BE2C (cell line): ENCODE measurements around the gene TRABD2A.

Experiments
- DNase-seq: peaks from one replicate; pipeline ENCODE4 v3.0.0-alpha.2; 2020
- H3K27me3 ChIP-seq: fragments of 250-450 bp; sonication (Bioruptor Pico); 2 replicates; pipeline ENCODE4 v1.5.1; 2020; ENCODE audit warnings: mild to moderate bottlenecking
- H3K36me3 ChIP-seq: fragments of 250-450 bp; sonication (Bioruptor Pico); 2 replicates; pipeline ENCODE4 v1.5.1; 2020; ENCODE audit warnings: mild to moderate bottlenecking
- H3K4me1 ChIP-seq: fragments of 250-450 bp; sonication (Bioruptor Pico); 2 replicates; pipeline ENCODE4 v1.5.1; 2020
- H3K4me3 ChIP-seq: 2 replicates; pipeline ENCODE4 v1.5.1; 2011; ENCODE audit warnings: low read depth, low read length
- H3K9me3 ChIP-seq: fragments of 250-450 bp; sonication (Bioruptor Pico); 2 replicates; pipeline ENCODE4 v1.5.1; 2020
- TF ChIP-seq, protein P1 (sequence below): IDR thresholded peaks from 2 replicates; pipeline ENCODE4 v1.5.1; 2012; ENCODE audit warnings: mild to moderate bottlenecking, low read depth, low read length

Gene TRABD2A

DNA sequence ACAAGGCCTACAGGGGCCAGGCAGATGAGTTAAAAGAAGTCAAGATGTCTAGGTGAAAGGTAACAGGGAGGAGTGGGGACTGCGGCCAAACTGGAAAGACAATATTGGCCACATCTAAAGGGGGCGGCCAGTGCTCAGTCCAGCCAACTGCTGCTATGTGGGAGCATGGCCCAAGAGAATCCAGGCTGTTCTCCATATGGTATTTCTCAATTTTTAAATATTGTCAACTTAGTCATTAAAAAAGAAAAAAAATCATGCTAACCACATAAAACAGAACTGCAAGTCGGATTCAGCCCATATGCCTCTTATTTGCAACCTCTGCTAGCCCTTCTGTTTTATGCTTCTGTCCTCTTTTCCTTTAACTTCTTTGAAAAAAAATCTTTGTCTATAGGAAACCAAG, 14.8 kb downstream of the TRABD2A start:
- TF ChIP-seq, protein P1, sequence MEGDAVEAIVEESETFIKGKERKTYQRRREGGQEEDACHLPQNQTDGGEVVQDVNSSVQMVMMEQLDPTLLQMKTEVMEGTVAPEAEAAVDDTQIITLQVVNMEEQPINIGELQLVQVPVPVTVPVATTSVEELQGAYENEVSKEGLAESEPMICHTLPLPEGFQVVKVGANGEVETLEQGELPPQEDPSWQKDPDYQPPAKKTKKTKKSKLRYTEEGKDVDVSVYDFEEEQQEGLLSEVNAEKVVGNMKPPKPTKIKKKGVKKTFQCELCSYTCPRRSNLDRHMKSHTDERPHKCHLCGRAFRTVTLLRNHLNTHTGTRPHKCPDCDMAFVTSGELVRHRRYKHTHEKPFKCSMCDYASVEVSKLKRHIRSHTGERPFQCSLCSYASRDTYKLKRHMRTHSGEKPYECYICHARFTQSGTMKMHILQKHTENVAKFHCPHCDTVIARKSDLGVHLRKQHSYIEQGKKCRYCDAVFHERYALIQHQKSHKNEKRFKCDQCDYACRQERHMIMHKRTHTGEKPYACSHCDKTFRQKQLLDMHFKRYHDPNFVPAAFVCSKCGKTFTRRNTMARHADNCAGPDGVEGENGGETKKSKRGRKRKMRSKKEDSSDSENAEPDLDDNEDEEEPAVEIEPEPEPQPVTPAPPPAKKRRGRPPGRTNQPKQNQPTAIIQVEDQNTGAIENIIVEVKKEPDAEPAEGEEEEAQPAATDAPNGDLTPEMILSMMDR = no peak
- Histone ChIP-seq H3K9me3 (no peaks in the 10 kb centered on the region), H3K4me1 (no peaks in the 10 kb centered on the region), H3K36me3 (no peaks in the 10 kb centered on the region), H3K27me3 (no peaks in the 10 kb centered on the region), H3K4me3 (no peak overlapping the region)
- DNase-seq = no peak

DNA sequence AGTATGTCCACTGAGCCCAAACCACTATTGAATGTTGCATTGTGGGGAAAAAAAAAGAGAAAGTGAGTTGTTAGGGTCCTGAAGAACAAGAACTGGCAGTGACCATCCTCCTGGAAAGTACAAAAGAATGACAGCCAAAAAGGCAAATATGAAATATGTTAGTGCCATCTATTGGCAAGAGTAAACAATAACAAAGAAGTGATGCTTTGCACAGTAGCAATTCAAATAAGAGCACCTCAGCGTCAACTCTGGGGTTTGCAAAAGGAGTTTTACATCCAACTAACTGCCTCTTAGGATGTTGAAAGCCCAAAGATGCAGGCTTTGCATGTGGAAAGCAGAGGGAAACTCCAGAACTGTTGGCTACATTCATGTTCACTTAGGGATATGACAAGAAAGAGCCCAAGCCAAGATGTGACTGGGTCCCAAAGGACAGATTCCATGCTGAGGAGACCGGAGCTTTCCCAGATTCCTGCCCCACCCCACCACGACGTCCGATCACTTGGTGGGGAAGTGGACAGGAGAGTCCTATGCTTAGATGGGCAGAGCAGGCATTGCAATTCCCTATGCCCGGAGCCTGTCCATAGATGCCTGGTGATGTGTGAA, 15.6 kb downstream of the TRABD2A start:
- no peaks in the 10 kb centered on the region for H3K36me3 ChIP-seq
- no peaks in the 10 kb centered on the region; the same call in 1 of the 2 replicates for H3K27me3 ChIP-seq
- no peaks in the 10 kb centered on the region for H3K9me3 ChIP-seq
- no peaks in the 10 kb centered on the region for H3K4me1 ChIP-seq
- no peak for DNase-seq
- no peak overlapping the region for H3K4me3 ChIP-seq
- TF ChIP-seq, protein P1 = peak; percentile 24

- no peak for DNase-seq
- Histone ChIP-seq H3K4me3 (no peak overlapping the region), H3K9me3 (no peaks in the 10 kb centered on the region), H3K27me3 (no peaks in the 10 kb centered on the region; the same call in 1 of the 2 replicates), H3K36me3 (no peaks in the 10 kb centered on the region), H3K4me1 (no peaks in the 10 kb centered on the region)
- TF ChIP-seq, protein P1 = no peak
Observed at GRCh38 chr2:84862006-84862405, 18.9 kb downstream of the TRABD2A start.

- no peaks in the 10 kb centered on the region; the same call in 1 of the 2 replicates for H3K27me3 ChIP-seq
Observed at GRCh38 chr2:84861539-84861938, 19.3 kb downstream of the TRABD2A start.

DNA sequence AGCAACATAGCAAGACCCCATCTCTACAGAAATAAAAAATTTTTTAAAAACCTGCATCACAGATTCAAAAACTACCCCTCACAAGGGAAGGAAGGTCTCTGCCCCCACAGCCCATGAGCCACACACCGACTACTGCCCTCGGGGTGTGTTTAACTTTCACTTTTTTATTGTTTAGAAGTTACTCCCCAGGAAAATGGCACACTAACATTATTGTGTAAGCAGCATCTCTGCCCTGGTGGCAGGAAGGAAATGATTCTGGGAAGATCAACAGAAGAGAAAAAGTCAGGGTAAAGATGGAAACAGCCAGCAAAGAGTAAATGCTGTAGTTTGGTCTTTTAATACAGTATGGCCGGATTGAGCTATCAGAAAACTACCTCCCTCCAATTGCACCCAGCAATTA, 21.9 kb downstream of the TRABD2A start:
- Histone ChIP-seq H3K4me1 (no peaks in the 10 kb centered on the region), H3K27me3 (no peaks in the 10 kb centered on the region; the same call in 1 of the 2 replicates), H3K9me3 (no peaks in the 10 kb centered on the region), H3K4me3 (no peak overlapping the region), H3K36me3 (no peaks in the 10 kb centered on the region)
- DNase-seq = no peak
- TF ChIP-seq, protein P1 = no peak

More at GRCh38 chr2:84861539-84861938, 19.3 kb downstream of the TRABD2A start:
- H3K9me3 ChIP-seq = no peaks in the 10 kb centered on the region
- H3K36me3 ChIP-seq = no peaks in the 10 kb centered on the region
- TF ChIP-seq, protein P1 = no peak
- no peak for DNase-seq
- H3K4me3 ChIP-seq = no peak overlapping the region
- H3K4me1 ChIP-seq = no peaks in the 10 kb centered on the region

GRCh38 chr2:84858123-84858522, 22.8 kb downstream of the TRABD2A start:
- no peaks in the 10 kb centered on the region for H3K9me3 ChIP-seq
- H3K27me3 ChIP-seq = no peaks in the 10 kb centered on the region; the same call in 1 of the 2 replicates
- no peaks in the 10 kb centered on the region for H3K4me1 ChIP-seq
- H3K4me3 ChIP-seq = no peak overlapping the region
- H3K36me3 ChIP-seq = no peaks in the 10 kb centered on the region
- TF ChIP-seq, protein P1 = no peak
- DNase-seq = no peak
